Thoracic aorta (tissue), 2 donors: ENCODE measurements around the gene KRT75. TPM values are rescaled to one million over a fixed set of nuclear protein-coding genes. Genes with fewer than 3 reads are reported as not detected.

Experiments used
- ATAC-seq: fragments of 150-250 bp; one replicate; pipeline ENCODE4 v1.8.0; 2017; ENCODE audit warnings: low read depth; ENCODE audit not compliant: insufficient number of reproducible peaks, low FRiP score
- DNase-seq: peaks from one replicate; pipeline ENCODE4 v3.0.0-alpha.2; 2020; ENCODE audit warnings: low spot score
- H3K27ac ChIP-seq, 2 donors: fragments of 200-600 bp; sonication (generic); 1 replicate in 1 of 2; 2 replicates in 1 of 2; pipeline ENCODE4 v1.5.1; 2016; ENCODE audit warnings: mild to moderate bottlenecking in 2 of 2, moderate library complexity in 2 of 2
- H3K27me3 ChIP-seq: fragments of 200-600 bp; sonication (generic); replicated peaks from 2 replicates; pipeline ENCODE4 v1.6.0; 2016; ENCODE audit warnings: mild to moderate bottlenecking; ENCODE audit not compliant: insufficient read depth
- H3K36me3 ChIP-seq: fragments of 200-600 bp; sonication (generic); one replicate; pipeline ENCODE4 v1.5.1; 2016
- H3K4me1 ChIP-seq, 2 donors: fragments of 200-600 bp; sonication (generic); 1 replicate in 1 of 2; 2 replicates in 1 of 2; pipeline versions ENCODE4 v1.5.1 to v1.6.0; 2016; ENCODE audit warnings: low read depth in 2 of 2, mild to moderate bottlenecking in 1 of 2; ENCODE audit not compliant: control insufficient read depth in 1 of 2
- H3K4me3 ChIP-seq: fragments of 200-600 bp; sonication (generic); 2 replicates; pipeline ENCODE4 v1.5.1; 2016; ENCODE audit warnings: mild to moderate bottlenecking
- H3K9me3 ChIP-seq: fragments of 200-600 bp; sonication (generic); 2 replicates; pipeline ENCODE4 v1.5.1; 2016
- CTCF ChIP-seq: fragments of 200-600 bp; sonication (generic); IDR thresholded peaks from one replicate; pipeline ENCODE4 v1.5.1; 2019; ENCODE audit warnings: antibody characterized with exemption
- total RNA-seq, 2 donors: library from RNA; depleted of rRNA; stranded (reverse); fragments of >200 nt; gene quantifications; one replicate each; pipeline versions ENCODE4 v1.1.0 to v1.2.3, GENCODE V29; 2016

KRT75 gene
- total RNA-seq, 2 donors from 2014 or later = not detected

GRCh38 chr12:52436828-52437474, 2.8 kb upstream of the KRT75 start:
- ATAC-seq (no peak), DNase-seq (no peak)
- Histone ChIP-seq H3K36me3 (no peaks in the 10 kb centered on the region), H3K4me3 (no peak overlapping the region), H3K4me1 (no peaks in the 10 kb centered on the region), H3K27me3 (no peaks in the 10 kb centered on the region), H3K27ac (no peak overlapping the region), H3K9me3 (no peaks in the 10 kb centered on the region)
- no peak for TF ChIP-seq CTCF

- Histone ChIP-seq H3K9me3 (no peaks in the 10 kb centered on the region), H3K27ac (no peak overlapping the region), H3K4me1 (no peaks in the 10 kb centered on the region), H3K36me3 (no peaks in the 10 kb centered on the region), H3K27me3 (no peaks in the 10 kb centered on the region), H3K4me3 (no peak overlapping the region)
- TF ChIP-seq CTCF = no peak
- no peak for ATAC-seq
- DNase-seq = no peak
These were observed 2.0 kb upstream of the KRT75 start for GRCh38 chr12:52436000-52436827.

GRCh38 chr12:52435659-52435999, 1.5 kb upstream of the KRT75 start:
- H3K4me3 ChIP-seq = no peak overlapping the region
- H3K4me1 ChIP-seq = no peaks in the 10 kb centered on the region
- ATAC-seq (no peak), DNase-seq (no peak)
- TF ChIP-seq CTCF = no peak
- H3K9me3 ChIP-seq = no peaks in the 10 kb centered on the region
- no peaks in the 10 kb centered on the region for H3K36me3 ChIP-seq
- H3K27me3 ChIP-seq = no peaks in the 10 kb centered on the region
- no peak overlapping the region for H3K27ac ChIP-seq

- TF ChIP-seq CTCF = no peak
- no peak for ATAC-seq
These were observed 774 bp upstream of the KRT75 start for GRCh38 chr12:52434760-52435530.

GRCh38 chr12:52433501-52434080, 580 bp downstream of the KRT75 start:
- TF ChIP-seq CTCF = no peak
- no peak overlapping the region for H3K27ac ChIP-seq
- ATAC-seq (no peak), DNase-seq (no peak)
- H3K4me1 ChIP-seq = no peaks in the 10 kb centered on the region
- H3K27me3 ChIP-seq = no peaks in the 10 kb centered on the region
- no peaks in the 10 kb centered on the region for H3K9me3 ChIP-seq
- H3K4me3 ChIP-seq = no peak overlapping the region
- H3K36me3 ChIP-seq = no peaks in the 10 kb centered on the region

More at GRCh38 chr12:52434760-52435530, 774 bp upstream of the KRT75 start:
- Histone ChIP-seq H3K9me3 (no peaks in the 10 kb centered on the region), H3K27me3 (no peaks in the 10 kb centered on the region), H3K4me1 (no peaks in the 10 kb centered on the region), H3K36me3 (no peaks in the 10 kb centered on the region), H3K27ac (no peak overlapping the region), H3K4me3 (no peak overlapping the region)
- DNase-seq = no peak
